BE2C (cell line): ENCODE results near the gene UMAD1.
A peak's percentile ranks its signal among the peaks of the same experiment; 100 is the strongest.
"Not testable (repeated sequence)": the region's sequence is repeated elsewhere in the genome, so short reads cannot be mapped to it uniquely, and the experiment has no call there.

ENCODE experiments used
- DNase-seq: peaks from one replicate; pipeline ENCODE4 v3.0.0-alpha.2; 2020
- H3K27me3 ChIP-seq: fragments of 250-450 bp; sonication (Bioruptor Pico); 2 replicates; pipeline ENCODE4 v1.5.1; 2020; ENCODE audit warnings: mild to moderate bottlenecking
- H3K36me3 ChIP-seq: fragments of 250-450 bp; sonication (Bioruptor Pico); 2 replicates; pipeline ENCODE4 v1.5.1; 2020; ENCODE audit warnings: mild to moderate bottlenecking
- H3K4me1 ChIP-seq: fragments of 250-450 bp; sonication (Bioruptor Pico); 2 replicates; pipeline ENCODE4 v1.5.1; 2020
- H3K4me3 ChIP-seq: 2 replicates; pipeline ENCODE4 v1.5.1; 2011; ENCODE audit warnings: low read depth, low read length
- H3K9me3 ChIP-seq: fragments of 250-450 bp; sonication (Bioruptor Pico); 2 replicates; pipeline ENCODE4 v1.5.1; 2020
- TF ChIP-seq, protein P1 (sequence below): IDR thresholded peaks from 2 replicates; pipeline ENCODE4 v1.5.1; 2012; ENCODE audit warnings: mild to moderate bottlenecking, low read depth, low read length

UMAD1 gene

DNA sequence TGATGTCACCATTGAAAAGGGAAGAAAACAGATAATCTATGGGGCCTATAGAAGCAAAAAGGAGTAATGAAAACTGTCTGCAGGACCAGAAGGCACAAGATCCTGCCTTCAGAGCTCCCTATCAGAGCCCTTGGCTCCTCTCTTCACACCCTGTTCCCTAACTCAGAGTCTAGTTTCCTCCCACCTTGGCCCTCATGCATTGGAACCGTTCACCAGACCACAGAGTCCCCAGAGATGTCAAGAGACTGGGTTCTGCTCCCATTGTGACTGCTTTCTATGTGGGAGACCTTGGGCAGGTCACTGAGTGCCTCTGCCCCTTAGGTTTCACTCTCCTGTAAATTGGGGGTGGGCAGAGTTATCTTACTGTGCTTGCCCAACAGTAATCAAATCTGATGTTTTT, 158.0 kb downstream of the UMAD1 start:
- DNase-seq, result peak; percentile 39
- TF ChIP-seq, protein P1, sequence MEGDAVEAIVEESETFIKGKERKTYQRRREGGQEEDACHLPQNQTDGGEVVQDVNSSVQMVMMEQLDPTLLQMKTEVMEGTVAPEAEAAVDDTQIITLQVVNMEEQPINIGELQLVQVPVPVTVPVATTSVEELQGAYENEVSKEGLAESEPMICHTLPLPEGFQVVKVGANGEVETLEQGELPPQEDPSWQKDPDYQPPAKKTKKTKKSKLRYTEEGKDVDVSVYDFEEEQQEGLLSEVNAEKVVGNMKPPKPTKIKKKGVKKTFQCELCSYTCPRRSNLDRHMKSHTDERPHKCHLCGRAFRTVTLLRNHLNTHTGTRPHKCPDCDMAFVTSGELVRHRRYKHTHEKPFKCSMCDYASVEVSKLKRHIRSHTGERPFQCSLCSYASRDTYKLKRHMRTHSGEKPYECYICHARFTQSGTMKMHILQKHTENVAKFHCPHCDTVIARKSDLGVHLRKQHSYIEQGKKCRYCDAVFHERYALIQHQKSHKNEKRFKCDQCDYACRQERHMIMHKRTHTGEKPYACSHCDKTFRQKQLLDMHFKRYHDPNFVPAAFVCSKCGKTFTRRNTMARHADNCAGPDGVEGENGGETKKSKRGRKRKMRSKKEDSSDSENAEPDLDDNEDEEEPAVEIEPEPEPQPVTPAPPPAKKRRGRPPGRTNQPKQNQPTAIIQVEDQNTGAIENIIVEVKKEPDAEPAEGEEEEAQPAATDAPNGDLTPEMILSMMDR, result no peak
- H3K27me3 ChIP-seq, result no peaks in the 10 kb centered on the region
- H3K9me3 ChIP-seq, result no peaks in the 10 kb centered on the region
- H3K4me3 ChIP-seq, result no peak overlapping the region
- H3K36me3 ChIP-seq, result no peaks in the 10 kb centered on the region
- peaks cover 10% of the 10 kb centered on the region for H3K4me1 ChIP-seq

DNA sequence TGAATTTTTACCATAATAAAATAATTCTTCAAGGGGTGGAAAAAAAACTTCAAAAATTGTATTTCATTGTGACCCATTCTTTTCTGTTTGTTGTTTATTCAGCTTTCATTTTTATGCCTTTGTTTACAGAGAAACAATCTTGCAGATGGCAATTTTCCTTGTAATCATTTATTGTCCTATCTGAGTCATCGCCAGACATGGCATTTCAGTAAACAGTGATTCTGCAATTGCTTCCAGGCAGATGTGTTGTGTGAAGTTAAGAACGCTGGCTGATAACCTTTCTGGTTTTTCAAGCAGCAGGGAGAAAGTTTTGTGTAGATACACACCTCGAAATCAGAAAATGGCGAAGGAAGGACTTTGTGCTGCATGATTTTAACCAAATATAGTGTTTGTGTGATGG, 158.6 kb downstream of the UMAD1 start:
- Histone ChIP-seq H3K27me3 (no peaks in the 10 kb centered on the region), H3K4me3 (no peak overlapping the region), H3K36me3 (no peaks in the 10 kb centered on the region), H3K9me3 (no peaks in the 10 kb centered on the region), H3K4me1 (peaks cover 10% of the 10 kb centered on the region)
- TF ChIP-seq, protein P1, result no peak
- peak; percentile 47 for DNase-seq

DNA sequence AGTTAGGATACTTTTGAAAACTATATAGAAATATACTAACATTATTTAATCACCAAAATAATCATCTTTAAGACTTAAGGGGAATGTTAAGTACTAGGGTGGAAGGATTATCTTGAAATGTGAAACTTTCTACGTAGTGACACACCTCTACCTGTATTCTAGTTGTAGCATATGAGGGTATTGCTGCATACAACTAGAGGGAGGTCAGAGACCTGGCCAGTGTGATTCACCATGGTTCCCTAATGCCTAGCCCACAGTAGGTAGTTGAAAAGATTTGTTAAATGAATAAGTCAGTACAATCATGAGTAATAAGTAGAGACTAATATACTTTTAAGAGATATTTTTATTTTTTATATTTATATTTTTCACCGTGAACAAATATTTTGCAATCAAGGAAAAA, 162.0 kb downstream of the UMAD1 start:
- no peaks in the 10 kb centered on the region for H3K27me3 ChIP-seq
- no peak overlapping the region for H3K4me3 ChIP-seq
- H3K4me1 ChIP-seq, result peaks cover 26% of the 10 kb centered on the region
- TF ChIP-seq, protein P1, result no peak
- H3K36me3 ChIP-seq, result no peaks in the 10 kb centered on the region
- H3K9me3 ChIP-seq, result no peaks in the 10 kb centered on the region
- DNase-seq, result no peak

DNA sequence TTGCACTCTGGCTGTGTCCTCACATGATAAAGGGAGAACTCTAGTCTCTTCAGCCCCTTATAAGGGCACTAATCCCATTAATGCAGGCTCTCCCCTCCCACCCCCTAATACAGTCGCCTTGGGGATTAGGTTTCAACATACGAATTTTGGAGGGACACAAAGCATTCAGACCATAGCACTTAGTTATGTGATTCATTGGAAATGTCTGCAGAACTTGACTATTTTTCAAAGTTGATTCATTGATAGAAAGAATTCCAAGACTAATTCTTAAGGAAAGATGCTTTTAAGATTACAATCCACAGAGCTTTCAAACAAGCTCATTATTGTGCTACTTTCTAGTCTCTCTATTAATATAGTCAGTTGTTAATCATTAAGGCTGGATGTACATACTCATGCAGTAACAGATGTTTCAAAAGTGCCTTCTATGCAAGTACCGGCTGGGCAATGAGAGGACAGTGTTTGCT, 163.2 kb downstream of the UMAD1 start:
- H3K9me3 ChIP-seq, result no peaks in the 10 kb centered on the region
- TF ChIP-seq, protein P1, result no peak
- peaks cover 24% of the 10 kb centered on the region for H3K4me1 ChIP-seq
- DNase-seq, result no peak
- no peak overlapping the region for H3K4me3 ChIP-seq
- no peaks in the 10 kb centered on the region for H3K27me3 ChIP-seq
- H3K36me3 ChIP-seq, result no peaks in the 10 kb centered on the region

DNA sequence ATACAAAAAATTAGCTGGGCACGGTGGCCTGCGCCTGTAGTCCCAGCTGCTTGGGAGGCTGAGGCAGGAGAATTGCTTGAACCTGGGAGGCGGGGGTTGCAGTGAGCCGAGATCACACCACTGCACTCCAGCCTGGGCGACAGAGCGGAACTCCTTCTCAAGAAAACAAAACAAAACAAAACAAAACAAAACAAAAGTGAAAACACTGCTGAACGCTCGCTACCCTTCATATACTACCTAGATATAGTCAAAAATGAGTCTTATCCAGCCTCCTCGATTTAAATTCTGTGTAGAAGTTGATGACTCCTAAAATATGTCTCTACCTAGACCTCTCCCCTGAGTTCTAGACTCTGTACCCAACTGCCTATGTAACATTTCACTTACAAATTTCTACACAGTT, 164.3 kb downstream of the UMAD1 start:
- H3K27me3 ChIP-seq, H3K9me3 ChIP-seq, DNase-seq, H3K36me3 ChIP-seq, H3K4me3 ChIP-seq: not testable (repeated sequence)
- H3K4me1 ChIP-seq, result peaks cover 21% of the 10 kb centered on the region

DNA sequence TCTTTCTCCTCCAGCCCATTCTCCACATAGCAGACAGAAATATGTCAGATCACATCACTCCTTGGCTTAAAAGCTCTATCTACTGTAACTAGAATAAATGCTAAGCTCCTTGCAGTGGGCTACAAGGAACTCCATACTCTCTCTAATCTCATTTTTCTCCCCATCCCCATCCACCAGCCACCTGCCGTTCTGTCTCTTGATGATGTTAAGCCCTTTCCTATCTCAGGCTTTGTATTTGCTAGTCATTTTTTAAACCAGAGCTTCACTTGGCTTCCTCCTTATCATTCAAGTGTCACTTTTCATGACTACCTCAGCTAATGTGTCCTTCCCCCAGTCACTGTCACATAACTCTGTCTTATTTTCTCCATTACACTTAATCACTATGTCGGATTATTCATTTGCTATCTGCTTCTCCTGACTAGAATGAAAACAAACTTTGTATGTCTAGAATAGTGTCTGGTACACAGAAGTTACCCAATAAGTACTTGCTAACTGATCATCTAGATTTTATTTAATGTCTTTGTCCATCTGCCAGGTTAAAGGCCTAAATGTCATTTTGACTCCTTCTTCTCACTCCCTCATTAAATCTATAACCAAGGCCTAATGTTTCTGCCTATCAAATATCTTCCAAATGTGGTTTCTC, 165.1 kb downstream of the UMAD1 start:
- H3K9me3 ChIP-seq, result no peaks in the 10 kb centered on the region
- H3K27me3 ChIP-seq, result no peaks in the 10 kb centered on the region
- H3K4me1 ChIP-seq, result peaks cover 21% of the 10 kb centered on the region
- DNase-seq, result no peak
- TF ChIP-seq, protein P1, result no peak
- H3K4me3 ChIP-seq, result no peak overlapping the region
- no peaks in the 10 kb centered on the region for H3K36me3 ChIP-seq
